IMR-90 (cell line): Measurements from ENCODE around the gene CD38. TPM values are rescaled to one million over a fixed set of nuclear protein-coding genes. Genes with fewer than 3 reads are reported as not detected.

Experiments
- ATAC-seq: fragments of 200-7000 bp; cut with Tn5 transposase; 2 replicates; pipeline ENCODE4 v1.9.1; 2020; ENCODE audit warnings: low read depth, mild to moderate bottlenecking, moderate library complexity
- BruUV-seq: library from RNA; stranded (reverse); fragments of 400-500 nt; replicated peaks from 2 replicates; lab custom pipeline; 2021; lab: Mats Ljungman, UMichigan
- CTCF ChIA-PET: fragments of 300-600 bp; formaldehyde crosslinking; extraction: SDS; loops from one replicate; lab custom pipeline; 2021; ENCODE audit warnings: antibody characterized with exemption; lab: Yijun Ruan, JAX
- POLR2A ChIA-PET: fragments of 300-600 bp; sonication (Branson Sonifier 250); formaldehyde crosslinking; loops from one replicate; lab custom pipeline; 2022; ENCODE audit warnings: antibody characterized with exemption; ENCODE audit not compliant: unreplicated experiment; lab: Charles Lee
- DNase-seq: peaks from one replicate; pipeline ENCODE4 v3.0.0; 2013
- H2AFZ ChIP-seq: replicated peaks from 2 replicates; pipeline ENCODE3; 2013; ENCODE audit warnings: low read length, mild to moderate bottlenecking; ENCODE audit not compliant: poor library complexity
- H2AK5ac ChIP-seq: 2 replicates; pipeline ENCODE4 v1.6.1; 2013; ENCODE audit warnings: low read depth, low read length, inconsistent platforms
- H2AK9ac ChIP-seq: replicated peaks from 2 replicates; pipeline ENCODE3; 2013; ENCODE audit warnings: mild to moderate bottlenecking, low read depth, low read length, moderate library complexity; ENCODE audit not compliant: poor library complexity
- H2BK120ac ChIP-seq: 2 replicates; pipeline ENCODE4 v1.6.1; 2013; ENCODE audit warnings: low read depth, low read length, inconsistent platforms
- H2BK15ac ChIP-seq: 3 replicates; pipeline ENCODE4 v1.6.1; 2013; ENCODE audit warnings: low read depth, low read length, inconsistent platforms
- H2BK20ac ChIP-seq: 2 replicates; pipeline ENCODE4 v1.6.1; 2013; ENCODE audit warnings: low read depth, mild to moderate bottlenecking, inconsistent platforms, low read length, moderate library complexity
- H2BK5ac ChIP-seq: 2 replicates; pipeline ENCODE4 v1.6.1; 2013; ENCODE audit warnings: mild to moderate bottlenecking, low read depth, low read length, inconsistent platforms; ENCODE audit not compliant: poor library complexity, severe bottlenecking
- H3K14ac ChIP-seq: replicated peaks from 2 replicates; pipeline ENCODE4 v1.6.1; 2013; ENCODE audit warnings: low read depth, low read length, inconsistent platforms
- H3K18ac ChIP-seq: 2 replicates; pipeline ENCODE4 v1.6.1; 2013; ENCODE audit warnings: low read depth, low read length, control low read depth
- H3K23ac ChIP-seq: 2 replicates; pipeline ENCODE4 v1.6.1; 2013; ENCODE audit warnings: low read depth, low read length, inconsistent platforms
- H3K27ac ChIP-seq: 2 replicates; pipeline ENCODE4 v1.5.1; 2013; ENCODE audit warnings: mild to moderate bottlenecking, control low read depth, low read length; ENCODE audit not compliant: insufficient read depth
- H3K27me3 ChIP-seq: 2 replicates; pipeline ENCODE4 v1.6.1; 2013; ENCODE audit warnings: low read length; ENCODE audit not compliant: control insufficient read depth, insufficient read depth
- H3K36me3 ChIP-seq: 2 replicates; pipeline ENCODE4 v1.6.1; 2013; ENCODE audit warnings: low read length, mixed read lengths; ENCODE audit not compliant: control insufficient read depth, insufficient read depth
- H3K4ac ChIP-seq: 2 replicates; pipeline ENCODE4 v1.6.1; 2013; ENCODE audit warnings: low read depth, low read length, inconsistent platforms
- H3K4me1 ChIP-seq: 2 replicates; pipeline ENCODE4 v1.6.1; 2013; ENCODE audit warnings: low read length, mixed read lengths; ENCODE audit not compliant: control insufficient read depth, insufficient read depth
- H3K4me2 ChIP-seq: 2 replicates; pipeline ENCODE4 v1.6.1; 2013; ENCODE audit warnings: low read depth, mild to moderate bottlenecking, control low read depth, low read length, moderate library complexity
- H3K4me3 ChIP-seq: 2 replicates; pipeline ENCODE4 v1.5.1; 2013; ENCODE audit warnings: low read depth, mild to moderate bottlenecking, control low read depth, low read length, moderate library complexity; ENCODE audit not compliant: insufficient read depth
- H3K56ac ChIP-seq: 2 replicates; pipeline ENCODE4 v1.6.1; 2013; ENCODE audit warnings: low read length, inconsistent platforms; ENCODE audit not compliant: insufficient read depth; ENCODE audit errors: extremely low read depth
- H3K79me1 ChIP-seq, 2 experiments: 2 replicates each; pipeline ENCODE4 v1.6.1; 2013; ENCODE audit warnings: low read length in 2 of 2, inconsistent platforms in 1 of 2, low read depth in 1 of 2
- H3K9ac ChIP-seq: 2 replicates; pipeline ENCODE4 v1.6.1; 2013; ENCODE audit warnings: low read depth, low read length, control low read depth
- H3K9me1 ChIP-seq: 2 replicates; pipeline ENCODE4 v1.6.1; 2013; ENCODE audit warnings: low read length, inconsistent platforms; ENCODE audit not compliant: insufficient read depth
- H3K9me3 ChIP-seq: 2 replicates; pipeline ENCODE4 v1.6.1; 2013; ENCODE audit warnings: low read length; ENCODE audit not compliant: control insufficient read depth, insufficient read depth
- H4K20me1 ChIP-seq: 2 replicates; pipeline ENCODE4 v1.6.1; 2013; ENCODE audit warnings: low read length, inconsistent platforms; ENCODE audit not compliant: insufficient read depth
- H4K5ac ChIP-seq: 2 replicates; pipeline ENCODE4 v1.6.1; 2013; ENCODE audit warnings: mild to moderate bottlenecking, low read depth, low read length, control low read depth
- H4K8ac ChIP-seq, 2 experiments: 2 replicates each; pipeline ENCODE4 v1.6.1; 2013; ENCODE audit warnings: low read depth in 2 of 2, low read length in 2 of 2, control low read depth in 1 of 2, inconsistent platforms in 1 of 2
- H4K91ac ChIP-seq: 2 replicates; pipeline ENCODE4 v1.6.1; 2013; ENCODE audit warnings: low read depth, low read length, inconsistent platforms; ENCODE audit not compliant: insufficient read depth
- CHD1 ChIP-seq: IDR thresholded peaks from 2 replicates; pipeline ENCODE4 v1.6.1; 2012; ENCODE audit warnings: low read depth, low read length, improper control_type of control experiment
- FOS ChIP-seq: fragments of 150-350 bp; IDR thresholded peaks from 2 replicates; pipeline ENCODE4 v1.6.1; 2016; ENCODE audit warnings: low read depth, low read length
- MXI1 ChIP-seq: IDR thresholded peaks from 2 replicates; pipeline ENCODE4 v1.6.1; 2012; ENCODE audit warnings: low read depth, mild to moderate bottlenecking, low read length, moderate library complexity, borderline replicate concordance
- NFE2L2 ChIP-seq: fragments of 150-350 bp; IDR thresholded peaks from 2 replicates; pipeline ENCODE4 v1.6.1; 2016; ENCODE audit warnings: low read depth, mild to moderate bottlenecking, low read length
- WGBS, 2 experiments: methylation state at CpG; one replicate each; pipeline versions ENCODE4 v1.1.5 to v1.1.7; 2013; ENCODE audit warnings: missing lambda C conversion rate in 2 of 2; ENCODE audit not compliant: insufficient read length in 1 of 2; ENCODE audit errors: extremely low coverage in 2 of 2; 5-methylcytosine and 5-hydroxymethylcytosine counted together
- dilution Hi-C: fragments of 300-500 bp; cut with HindIII; formaldehyde crosslinking; loops from one replicate; pipeline ENCODE4 v1.14.3; 2018; ENCODE audit warnings: low sequenced_read_pairs; ENCODE audit not compliant: unreplicated experiment
- in situ Hi-C: fragments of 300-500 bp; cut with MboI; formaldehyde crosslinking; loops from 3 replicates; pipeline ENCODE4 v1.14.3; 2019; ENCODE audit warnings: low sequenced_read_pairs, inconsistent platforms, mixed read lengths
- intact Hi-C: fragments of 100-400 bp; cut with micrococcal nuclease; formaldehyde crosslinking; loops from 2 replicates; pipeline ENCODE4 v1.10.0; 2022
- polyA plus RNA-seq, 3 experiments: library from polyadenylated mRNA; depleted of rRNA; stranded (reverse); fragments of >200 nt; gene quantifications; 2 replicates each; pipeline ENCODE4 v1.2.3, GENCODE V29; 2012; ENCODE audit warnings: low replicate concordance in 1 of 3
- total RNA-seq: library from RNA; depleted of rRNA; stranded (reverse); fragments of >200 nt; gene quantifications from 2 replicates; pipeline ENCODE4 v1.2.3, GENCODE V29; 2012
- TF ChIP-seq, protein P1 (sequence below): conservative IDR thresholded peaks from 2 replicates; pipeline ENCODE4 v1.5.1; 2012; ENCODE audit warnings: mild to moderate bottlenecking, low read depth, low read length, improper control_type of control experiment

CD38 gene
- total and polyA plus RNA-seq, 2 of the 4 experiments (the other 2 are of a cell fraction), result not detected

DNA sequence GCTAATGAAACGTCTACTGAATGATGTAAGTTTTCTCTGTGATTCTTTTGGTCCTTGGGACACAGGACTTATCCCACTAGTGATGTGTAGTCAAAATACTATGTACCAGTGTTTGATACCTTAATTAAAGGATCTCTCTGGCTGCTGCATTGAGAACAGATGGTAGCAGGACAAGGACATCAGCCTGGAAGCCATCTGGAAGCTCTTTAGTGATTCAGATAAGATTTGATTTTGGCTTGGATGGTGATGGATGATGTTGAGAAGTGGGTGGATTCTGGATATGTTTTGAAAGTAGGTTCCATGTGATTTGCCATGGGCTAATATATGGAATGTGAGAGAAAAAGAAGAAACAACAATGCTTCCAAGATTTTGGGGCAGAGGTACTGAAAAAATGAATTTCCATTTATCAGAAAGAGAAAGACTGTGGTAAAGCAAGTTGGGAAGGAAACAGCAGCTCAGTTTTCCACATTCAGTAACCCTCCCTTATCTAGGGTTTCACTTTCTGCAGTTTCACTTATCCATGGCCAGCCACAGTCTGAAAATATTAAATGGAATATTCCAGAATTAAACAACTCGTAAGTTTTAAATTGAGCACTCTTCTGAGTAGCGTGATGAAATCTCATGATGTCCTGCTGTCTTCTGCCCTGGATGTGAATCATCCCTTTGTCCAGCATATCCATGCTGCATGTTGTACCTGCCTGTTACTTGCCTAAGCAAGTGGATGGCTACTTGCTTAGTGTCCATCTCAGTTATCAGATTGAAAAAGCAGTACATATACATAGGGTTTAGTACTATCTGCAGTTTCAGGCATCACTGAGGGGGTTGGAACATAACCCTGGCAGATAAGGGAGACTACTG, 15.6 kb downstream of the CD38 start:
- Histone ChIP-seq H3K27ac (no peak overlapping the region), H3K9ac (no peak overlapping the region), H2AK5ac (no peak overlapping the region), H3K56ac (no peak overlapping the region), H4K8ac (no peak overlapping the region), H3K14ac (no peak overlapping the region), H2BK20ac (no peak overlapping the region), H3K18ac (no peak overlapping the region), H3K23ac (no peak overlapping the region), H3K36me3 (no peaks in the 10 kb centered on the region), H3K4me1 (no peaks in the 10 kb centered on the region), H2BK5ac (no peak overlapping the region), H4K91ac (no peak overlapping the region), H3K79me1 (no peaks in the 10 kb centered on the region), H2BK15ac (no peak overlapping the region), H2AFZ (no peak overlapping the region), H2AK9ac (no peak overlapping the region), H3K4me3 (no peak overlapping the region), H3K9me1 (no peaks in the 10 kb centered on the region), H4K20me1 (no peaks in the 10 kb centered on the region), H2BK120ac (no peak overlapping the region), H3K27me3 (peaks cover 17% of the 10 kb centered on the region), H3K4ac (no peak overlapping the region), H4K5ac (no peak overlapping the region), H3K9me3 (no peaks in the 10 kb centered on the region), H3K4me2 (no peak overlapping the region)
- intact Hi-C loops, result no loop called here
- WGBS, 2 experiments, result 80% methylated on average over 1 of the region's 3 CpGs; no CpG with 5 or more reads in 1 of the 2 experiments
- ATAC-seq (no peak), DNase-seq (no peak)
- CTCF ChIA-PET, result no interaction called here
- dilution Hi-C loops, result no loop called here
- in situ Hi-C loops, result no loop called here
- BruUV-seq, result no TSS peak
- TF ChIP-seq NFE2L2 (no peak), MXI1 (no peak), FOS (no peak), CHD1 (no peak)
- TF ChIP-seq, protein P1, sequence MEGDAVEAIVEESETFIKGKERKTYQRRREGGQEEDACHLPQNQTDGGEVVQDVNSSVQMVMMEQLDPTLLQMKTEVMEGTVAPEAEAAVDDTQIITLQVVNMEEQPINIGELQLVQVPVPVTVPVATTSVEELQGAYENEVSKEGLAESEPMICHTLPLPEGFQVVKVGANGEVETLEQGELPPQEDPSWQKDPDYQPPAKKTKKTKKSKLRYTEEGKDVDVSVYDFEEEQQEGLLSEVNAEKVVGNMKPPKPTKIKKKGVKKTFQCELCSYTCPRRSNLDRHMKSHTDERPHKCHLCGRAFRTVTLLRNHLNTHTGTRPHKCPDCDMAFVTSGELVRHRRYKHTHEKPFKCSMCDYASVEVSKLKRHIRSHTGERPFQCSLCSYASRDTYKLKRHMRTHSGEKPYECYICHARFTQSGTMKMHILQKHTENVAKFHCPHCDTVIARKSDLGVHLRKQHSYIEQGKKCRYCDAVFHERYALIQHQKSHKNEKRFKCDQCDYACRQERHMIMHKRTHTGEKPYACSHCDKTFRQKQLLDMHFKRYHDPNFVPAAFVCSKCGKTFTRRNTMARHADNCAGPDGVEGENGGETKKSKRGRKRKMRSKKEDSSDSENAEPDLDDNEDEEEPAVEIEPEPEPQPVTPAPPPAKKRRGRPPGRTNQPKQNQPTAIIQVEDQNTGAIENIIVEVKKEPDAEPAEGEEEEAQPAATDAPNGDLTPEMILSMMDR, result no peak
- POLR2A ChIA-PET, result no interaction called here
